ENCODE results near the gene SLC31A1. TPM values are rescaled to one million over a fixed set of nuclear protein-coding genes. Genes with fewer than 3 reads are reported as not detected.

The SLC31A1 gene
- total and polyA plus RNA-seq, 2 donors (not counting 3 experiments of a cell fraction or from before 2014, with no cell fraction given) = 13.5 to 22.7 TPM

GRCh38 chr9:113254991-113255390 is 33.6 kb downstream of the SLC31A1 start:
- intact Hi-C loops (cut with micrococcal nuclease) = no loop called here
- Histone ChIP-seq H3K27me3 (ENCODE audit: control insufficient read depth in 2 of 2, insufficient read depth in 2 of 2, low read length in 2 of 2) (no peaks in the 10 kb centered on the region), H3K4me2 (ENCODE audit: insufficient read depth, low read length) (no peak overlapping the region), H3K9me3 (replicated peaks; ENCODE audit: control insufficient read depth, insufficient read depth, low read length) (no peaks in the 10 kb centered on the region), H3K27ac (ENCODE audit: insufficient read depth, low read depth, low read length) (no peak overlapping the region), H3K4me3 (replicated peaks in 1 of 3; ENCODE audit: insufficient read depth in 1 of 3, low read depth in 1 of 3, low read length in 3 of 3) (no peak overlapping the region), H3K9me1 (replicated peaks; ENCODE audit: control insufficient read depth, extremely low read depth, insufficient read depth, low read length) (no peaks in the 10 kb centered on the region), H2AFZ (ENCODE audit: low read depth, low read length) (no peak overlapping the region), H3K79me2 (ENCODE audit: control insufficient read depth, insufficient read depth, low read length) (no peaks in the 10 kb centered on the region), H3K9ac (replicated peaks; ENCODE audit: extremely low read depth, insufficient read depth, low read length) (no peak overlapping the region), H3K4me1 (ENCODE audit: control insufficient read depth, extremely low read depth, insufficient read depth, low read length) (no peaks in the 10 kb centered on the region), H4K20me1 (replicated peaks; ENCODE audit: control insufficient read depth, extremely low read depth, insufficient read depth, low read length) (no peaks in the 10 kb centered on the region), H3K36me3 (ENCODE audit: control insufficient read depth in 2 of 2, extremely low read depth in 1 of 2, insufficient read depth in 2 of 2, low read length in 2 of 2) (peaks cover 5 to 6% of the 10 kb centered on the region in 2 experiments)
- ChIA-PET POLR2A (no interaction called here), CTCF (interaction anchor here (0.8 kb wide), 1 partner anchor 14 kb away, joined by 3 read pairs; no protein-coding TSS in a partner anchor)
- dilution Hi-C loops (cut with MboI; ENCODE audit: extremely low pct_ligation_motif_present, low sequenced_read_pairs) = no loop called here
- DNase-seq (ENCODE audit: low read depth, low spot score) = no peak
- no TSS peak for BruUV-seq (replicated peaks)
- TF ChIP-seq FOS (IDR thresholded peaks at IDR 0.05; ENCODE audit: borderline replicate concordance, insufficient read depth, low read length) (no peak), MAX (IDR thresholded peaks at IDR 0.05; ENCODE audit: insufficient read depth, insufficient read length) (no peak), POLR2A (IDR thresholded peaks at IDR 0.05; ENCODE audit: low read depth, low read length) (no peak), GATA2 (IDR thresholded peaks at IDR 0.05; ENCODE audit: insufficient read depth, insufficient read length, low read depth, low read length) (no peak), POLR2AphosphoS5 (IDR thresholded peaks at IDR 0.05; ENCODE audit: insufficient read depth, low read depth, low read length) (no peak), MYC (IDR thresholded peaks at IDR 0.05; ENCODE audit: low read depth, low read length) (no peak), EZH2 (IDR thresholded peaks at IDR 0.05; ENCODE audit: borderline replicate concordance, low read depth, low read length, severe bottlenecking) (no peak), JUN (IDR thresholded peaks at IDR 0.05; ENCODE audit: borderline replicate concordance, insufficient read depth, insufficient read length, low read depth) (no peak)
- TF ChIP-seq, protein P1, sequence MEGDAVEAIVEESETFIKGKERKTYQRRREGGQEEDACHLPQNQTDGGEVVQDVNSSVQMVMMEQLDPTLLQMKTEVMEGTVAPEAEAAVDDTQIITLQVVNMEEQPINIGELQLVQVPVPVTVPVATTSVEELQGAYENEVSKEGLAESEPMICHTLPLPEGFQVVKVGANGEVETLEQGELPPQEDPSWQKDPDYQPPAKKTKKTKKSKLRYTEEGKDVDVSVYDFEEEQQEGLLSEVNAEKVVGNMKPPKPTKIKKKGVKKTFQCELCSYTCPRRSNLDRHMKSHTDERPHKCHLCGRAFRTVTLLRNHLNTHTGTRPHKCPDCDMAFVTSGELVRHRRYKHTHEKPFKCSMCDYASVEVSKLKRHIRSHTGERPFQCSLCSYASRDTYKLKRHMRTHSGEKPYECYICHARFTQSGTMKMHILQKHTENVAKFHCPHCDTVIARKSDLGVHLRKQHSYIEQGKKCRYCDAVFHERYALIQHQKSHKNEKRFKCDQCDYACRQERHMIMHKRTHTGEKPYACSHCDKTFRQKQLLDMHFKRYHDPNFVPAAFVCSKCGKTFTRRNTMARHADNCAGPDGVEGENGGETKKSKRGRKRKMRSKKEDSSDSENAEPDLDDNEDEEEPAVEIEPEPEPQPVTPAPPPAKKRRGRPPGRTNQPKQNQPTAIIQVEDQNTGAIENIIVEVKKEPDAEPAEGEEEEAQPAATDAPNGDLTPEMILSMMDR (IDR thresholded peaks at IDR 0.05; ENCODE audit: extremely low read depth in 1 of 2, insufficient read depth in 1 of 2, low read depth in 1 of 2, low read length in 2 of 2) = no peak
- no peak for FAIRE-seq
